Tibial nerve (tissue), 4 donors: Measurements from ENCODE around the gene CDC7. TPM values are rescaled to one million over a fixed set of nuclear protein-coding genes. Genes with fewer than 3 reads are reported as not detected.

Source experiments
- DNase-seq, 2 donors: peaks; one replicate each; pipeline ENCODE4 v3.0.0-alpha.2; 2019; ENCODE audit warnings: low spot score in 2 of 2
- H3K27ac ChIP-seq, 4 donors: fragments of 200-600 bp; sonication (generic) in 3 of 4; one replicate each; pipeline ENCODE4 v1.5.1; 2017 to 2019; ENCODE audit warnings: mild to moderate bottlenecking in 1 of 4
- H3K27me3 ChIP-seq, 2 donors: fragments of 200-600 bp; sonication (generic) in 1 of 2; one replicate each; pipeline versions ENCODE4 v1.5.1 to v1.6.0; 2017 to 2019
- H3K36me3 ChIP-seq, 3 donors: fragments of 200-600 bp; sonication (generic); one replicate each; pipeline ENCODE4 v1.5.1; 2018 to 2019
- H3K4me1 ChIP-seq, 4 donors: fragments of 200-600 bp; sonication (generic) in 3 of 4; one replicate each; pipeline ENCODE4 v1.5.1; 2017 to 2019
- H3K4me3 ChIP-seq, 4 donors: fragments of 200-600 bp; sonication (generic) in 3 of 4; one replicate each; pipeline ENCODE4 v1.5.1; 2017 to 2019; ENCODE audit warnings: mild to moderate bottlenecking in 1 of 4, moderate library complexity in 1 of 4
- H3K9me3 ChIP-seq, 4 donors: fragments of 200-600 bp; sonication (generic) in 3 of 4; one replicate each; pipeline ENCODE4 v1.5.1; 2017 to 2019
- CTCF ChIP-seq, 5 experiments: fragments of 200-600 bp in 3 of 5; fragments of 450-650 bp in 2 of 5; sonication (generic) in 3 of 5; IDR thresholded peaks; one replicate each; pipeline ENCODE4 v1.5.1; 2016 to 2019; ENCODE audit warnings: antibody characterized with exemption in 5 of 5, mild to moderate bottlenecking in 3 of 5, moderate library complexity in 2 of 5
- EP300 ChIP-seq, 2 donors: sonication (generic); formaldehyde crosslinking; IDR thresholded peaks; one replicate each; pipeline ENCODE4 v1.6.1; 2017; ENCODE audit warnings: antibody characterized with exemption in 2 of 2, mild to moderate bottlenecking in 1 of 2
- POLR2A ChIP-seq, 2 donors: fragments of 450-650 bp; IDR thresholded peaks; one replicate each; pipeline ENCODE4 v1.6.1; 2017; ENCODE audit warnings: antibody characterized with exemption in 2 of 2, mild to moderate bottlenecking in 2 of 2, moderate library complexity in 2 of 2
- WGBS, 2 donors: methylation state at CpG; one replicate each; pipeline ENCODE4 v1.1.5; 2018; 5-methylcytosine and 5-hydroxymethylcytosine counted together
- total RNA-seq, 4 donors: library from RNA; depleted of rRNA; stranded (reverse); fragments of >200 nt; gene quantifications; one replicate each; pipeline ENCODE4 v1.1.0, GENCODE V29; 2016

CDC7 gene
- total RNA-seq, 4 donors from 2014 or later, result 0.59 to 3.3 (median 1.3) TPM

GRCh38 chr1:91476533-91477217 lies 24.0 kb upstream of the CDC7 start:
- Histone ChIP-seq H3K9me3 (no peaks in the 10 kb centered on the region), H3K36me3 (no peaks in the 10 kb centered on the region), H3K27ac (no peak overlapping the region), H3K4me3 (no peak overlapping the region), H3K27me3 (no peaks in the 10 kb centered on the region), H3K4me1 (no peaks in the 10 kb centered on the region)
- no peak for TF ChIP-seq POLR2A (IDR thresholded peaks at IDR 0.05)
- no peak for TF ChIP-seq EP300 (IDR thresholded peaks at IDR 0.05)
- TF ChIP-seq CTCF (IDR thresholded peaks at IDR 0.05), result no peak
- DNase-seq, result no peak
- WGBS, 2 donors, result 48 to 65% methylated on average over 2 of the region's 2 CpGs

GRCh38 chr1:91487469-91487868 lies 13.2 kb upstream of the CDC7 start:
- H3K36me3 ChIP-seq, result no peaks in the 10 kb centered on the region
- H3K4me3 ChIP-seq, result no peak overlapping the region
- peaks cover 0 to 16% (median 0%) of the 10 kb centered on the region in 4 donors for H3K9me3 ChIP-seq
- TF ChIP-seq POLR2A (IDR thresholded peaks at IDR 0.05) (no peak), CTCF (IDR thresholded peaks at IDR 0.05) (no peak), EP300 (IDR thresholded peaks at IDR 0.05) (no peak)
- no peak overlapping the region for H3K27ac ChIP-seq
- no peak for DNase-seq
- no peaks in the 10 kb centered on the region for H3K4me1 ChIP-seq
- H3K27me3 ChIP-seq, result no peaks in the 10 kb centered on the region
- WGBS, 2 donors, result 82 to 83% methylated on average over 3 of the region's 3 CpGs

GRCh38 chr1:91490501-91490900 lies 10.2 kb upstream of the CDC7 start:
- TF ChIP-seq POLR2A (IDR thresholded peaks at IDR 0.05) (no peak), CTCF (IDR thresholded peaks at IDR 0.05) (no peak), EP300 (IDR thresholded peaks at IDR 0.05) (no peak)
- no peaks in the 10 kb centered on the region for H3K9me3 ChIP-seq

GRCh38 chr1:91498035-91498434 lies 2.6 kb upstream of the CDC7 start:
- WGBS, 2 donors, result 94 to 96% methylated on average over 2 of the region's 2 CpGs
- H3K9me3 ChIP-seq, result no peaks in the 10 kb centered on the region
- H3K27me3 ChIP-seq, result no peaks in the 10 kb centered on the region
- H3K36me3 ChIP-seq, result no peaks in the 10 kb centered on the region
- H3K4me1 ChIP-seq, result peaks cover 0 to 20% (median 0%) of the 10 kb centered on the region in 4 donors
- no peak overlapping the region for H3K27ac ChIP-seq
- no peak for DNase-seq
- no peak for TF ChIP-seq POLR2A (IDR thresholded peaks at IDR 0.05)
- no peak for TF ChIP-seq CTCF (IDR thresholded peaks at IDR 0.05)
- no peak for TF ChIP-seq EP300 (IDR thresholded peaks at IDR 0.05)
- H3K4me3 ChIP-seq, result no peak overlapping the region

More at GRCh38 chr1:91490501-91490900, 10.2 kb upstream of the CDC7 start:
- WGBS, 2 donors, result 34 to 53% methylated on average over 1 of the region's 1 CpG
- Histone ChIP-seq H3K27me3 (no peaks in the 10 kb centered on the region), H3K4me3 (no peak overlapping the region), H3K4me1 (no peaks in the 10 kb centered on the region), H3K36me3 (no peaks in the 10 kb centered on the region), H3K27ac (no peak overlapping the region)
- no peak for DNase-seq

- WGBS, 2 donors, result 96% methylated on average over 6 of the region's 6 CpGs
- H3K9me3 ChIP-seq, result no peaks in the 10 kb centered on the region
- H3K4me3 ChIP-seq, result no peak overlapping the region
- peaks cover 0 to 20% (median 0%) of the 10 kb centered on the region in 4 donors for H3K4me1 ChIP-seq
- no peak for DNase-seq
- H3K27ac ChIP-seq, result no peak overlapping the region
- TF ChIP-seq CTCF (IDR thresholded peaks at IDR 0.05) (no peak), POLR2A (IDR thresholded peaks at IDR 0.05) (no peak), EP300 (IDR thresholded peaks at IDR 0.05) (no peak)
- H3K36me3 ChIP-seq, result no peaks in the 10 kb centered on the region
- no peaks in the 10 kb centered on the region for H3K27me3 ChIP-seq
These were observed 2.0 kb upstream of the CDC7 start for GRCh38 chr1:91498498-91499245.
